Neural progenitor cell (in vitro differentiated cells): ENCODE results near the gene TINAGL1.

Experiments used
- CTCF ChIP-seq: fragments of 200-600 bp; sonication (generic); IDR thresholded peaks from 2 replicates; pipeline ENCODE4 v1.5.1; 2017; ENCODE audit warnings: antibody characterized with exemption, mild to moderate bottlenecking
- EZH2 ChIP-seq: fragments of 200-600 bp; sonication (generic); IDR thresholded peaks from 2 replicates; pipeline ENCODE4 v1.6.1; 2017; ENCODE audit warnings: antibody characterized with exemption, mild to moderate bottlenecking, moderate library complexity
- EZH2phosphoT487 ChIP-seq: fragments of 200-600 bp; sonication (generic); IDR thresholded peaks from 2 replicates; pipeline ENCODE4 v1.6.1; 2017; ENCODE audit warnings: antibody characterized with exemption

- TF ChIP-seq CTCF (no peak), EZH2 (no peak), EZH2phosphoT487 (no peak)
Observed at GRCh38 chr1:31564606-31564989, 11.7 kb upstream of the TINAGL1 start.
